SH-SY5Y (cell line): ENCODE results near the gene LRRC4B.

ENCODE experiments used
- GATA2 ChIP-seq: IDR thresholded peaks from 2 replicates; pipeline ENCODE4 v1.6.1; 2011; ENCODE audit warnings: mild to moderate bottlenecking, low read depth, low read length
- GATA3 ChIP-seq: IDR thresholded peaks from 2 replicates; pipeline ENCODE4 v1.6.1; 2011; ENCODE audit warnings: low read depth, mild to moderate bottlenecking, low read length, moderate library complexity

Gene LRRC4B

GRCh38 chr19:50555450-50556281, 12.6 kb downstream of the LRRC4B start:
- TF ChIP-seq GATA3 (no peak), GATA2 (no peak)

GRCh38 chr19:50555033-50555432, 13.2 kb downstream of the LRRC4B start:
- TF ChIP-seq GATA2: no peak
- TF ChIP-seq GATA3: no peak

GRCh38 chr19:50554212-50554611, 14.0 kb downstream of the LRRC4B start:
- no peak for TF ChIP-seq GATA3
- TF ChIP-seq GATA2: no peak

GRCh38 chr19:50553134-50553703, 15.0 kb downstream of the LRRC4B start:
- TF ChIP-seq GATA3 (no peak), GATA2 (no peak)

DNA sequence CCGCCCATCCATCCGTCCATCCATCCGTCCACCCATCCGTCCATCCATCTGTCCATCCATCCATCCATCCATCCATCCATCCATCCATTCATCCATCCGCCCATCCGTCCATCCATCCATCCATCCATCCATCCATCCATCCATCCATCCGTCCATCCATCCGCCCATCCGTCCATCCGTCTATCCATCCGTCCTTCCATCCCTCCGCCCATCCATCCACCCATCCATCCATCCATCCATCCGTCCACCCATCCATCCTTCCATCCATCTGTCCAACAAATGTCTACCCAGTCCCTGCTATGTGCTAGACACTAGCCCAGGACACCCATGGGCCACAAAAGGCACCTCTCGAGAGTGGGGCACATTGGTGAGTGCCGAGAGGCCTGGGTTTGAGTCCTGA, 15.7 kb downstream of the LRRC4B start:
- TF ChIP-seq GATA2 (no peak), GATA3 (no peak)

DNA sequence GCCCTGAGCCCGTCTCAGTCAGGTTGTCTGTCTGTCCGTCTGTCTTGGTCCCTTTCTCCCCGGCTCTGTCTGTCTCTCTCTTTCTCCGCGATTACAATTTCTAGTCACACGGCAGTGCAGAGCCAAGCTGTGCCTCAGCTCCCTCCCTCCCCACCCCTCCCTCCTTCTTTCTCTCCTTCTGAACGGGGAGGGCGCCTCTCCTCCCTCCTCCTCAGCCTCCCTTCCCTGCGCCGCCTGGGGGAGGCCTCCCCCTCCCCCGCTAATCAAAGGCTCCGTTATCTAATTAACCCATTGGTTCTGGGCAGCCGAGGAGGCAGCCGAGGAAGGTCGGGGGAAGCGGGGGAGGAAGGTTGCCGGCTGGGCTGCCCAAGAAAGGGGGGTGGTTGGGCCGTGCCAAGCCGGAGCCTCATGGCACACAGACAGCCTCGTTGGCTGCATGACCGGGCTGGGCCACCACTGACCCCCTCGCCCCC, 16.5 kb downstream of the LRRC4B start:
- no peak for TF ChIP-seq GATA2
- no peak for TF ChIP-seq GATA3

DNA sequence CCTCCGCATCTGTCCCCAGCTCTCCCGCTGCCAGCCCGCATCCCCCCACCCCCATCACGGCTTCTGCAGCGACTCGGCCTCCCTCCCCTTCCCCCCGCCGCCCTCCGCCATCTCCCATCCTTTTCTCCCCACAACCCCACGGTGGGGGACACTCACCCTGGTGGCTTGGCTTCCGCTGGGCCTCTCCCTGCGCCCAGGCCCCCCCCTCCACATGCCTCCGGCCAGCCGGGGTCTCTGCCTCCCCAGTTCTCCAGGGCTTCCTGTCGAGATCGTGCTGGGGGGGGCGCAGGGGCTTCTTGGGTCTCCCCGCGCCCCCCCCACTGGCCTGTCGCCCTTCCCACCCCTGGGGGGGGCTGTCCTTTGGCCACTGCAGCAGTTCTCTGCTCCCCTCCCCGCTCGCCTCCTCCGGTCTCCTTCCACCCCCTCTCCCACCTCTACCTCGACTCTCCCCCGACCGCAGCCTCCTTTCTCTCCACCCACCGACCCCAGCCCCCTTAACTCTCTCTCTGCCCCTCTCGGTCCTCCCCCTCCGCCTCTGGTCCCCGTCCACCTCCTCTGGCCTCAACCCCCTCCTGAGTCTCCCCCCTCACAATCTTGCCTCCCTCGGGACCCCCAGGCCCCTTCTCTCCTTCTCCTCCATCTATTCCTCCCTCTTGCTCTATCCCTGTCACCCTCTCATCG, 17.1 kb downstream of the LRRC4B start:
- TF ChIP-seq GATA3: no peak
- no peak for TF ChIP-seq GATA2

DNA sequence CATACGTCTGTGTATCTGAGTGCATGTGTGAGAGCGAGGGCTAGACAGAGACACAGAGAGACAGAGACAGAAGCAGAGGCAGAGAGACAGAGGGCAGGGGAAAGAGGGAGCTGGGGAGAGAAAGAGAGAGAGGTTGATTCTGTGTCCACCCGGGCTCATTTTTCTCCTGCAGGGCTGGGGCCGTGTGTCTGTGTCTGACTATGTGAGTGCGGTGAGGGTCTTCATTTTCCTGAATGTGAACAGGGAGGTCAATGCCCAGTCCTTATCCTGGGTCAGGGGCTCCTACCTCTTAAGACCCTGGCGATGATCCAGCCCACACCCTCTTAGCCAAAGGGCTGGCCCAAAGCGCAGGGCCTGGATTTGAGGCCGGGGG, 17.7 kb downstream of the LRRC4B start:
- TF ChIP-seq GATA2 (no peak), GATA3 (no peak)

GRCh38 chr19:50549927-50550593, 18.2 kb downstream of the LRRC4B start:
- TF ChIP-seq GATA2 (no peak), GATA3 (no peak)

DNA sequence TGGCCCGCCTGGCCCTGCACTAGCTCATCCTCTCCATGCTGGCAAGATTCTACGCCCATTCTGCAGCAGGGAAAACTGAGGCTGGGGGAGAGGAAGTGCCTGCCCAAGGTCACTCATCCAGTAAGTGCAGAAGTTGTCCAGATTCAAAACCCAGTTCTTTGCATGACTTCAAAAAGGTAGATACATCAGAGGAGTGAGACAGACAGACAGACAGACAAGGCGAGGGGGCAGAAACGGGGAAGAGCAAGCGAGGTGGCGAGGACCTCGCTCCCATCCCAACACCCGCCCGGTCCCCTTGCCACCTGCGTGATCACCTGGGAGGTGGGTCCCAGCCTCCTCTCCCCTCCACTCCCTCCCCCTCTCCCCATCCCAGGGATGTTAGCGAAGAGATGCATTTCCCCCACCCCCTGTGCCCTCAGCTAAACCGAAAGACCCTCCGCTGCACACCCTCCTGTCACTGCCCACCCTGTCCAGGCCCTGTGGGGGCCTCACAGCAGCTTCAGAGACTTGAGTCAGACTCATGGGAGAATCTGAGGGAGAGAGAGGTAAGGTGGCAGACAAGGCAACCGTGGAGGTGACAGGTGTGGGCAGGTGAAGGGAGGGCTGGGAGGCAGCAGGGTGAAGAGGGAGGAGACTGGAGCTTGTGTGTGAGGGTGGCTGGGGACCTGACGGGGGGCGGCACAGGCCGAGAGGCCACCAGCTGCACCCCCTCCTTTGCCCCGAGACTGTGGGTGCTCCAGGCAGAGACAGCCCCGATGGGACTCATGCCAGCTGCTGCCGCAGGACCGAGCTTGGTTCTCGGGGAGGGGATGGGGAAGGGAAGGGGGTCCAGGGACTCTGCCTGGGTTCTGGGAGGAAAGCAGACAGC, 18.9 kb downstream of the LRRC4B start:
- TF ChIP-seq GATA3 (no peak), GATA2 (no peak)

GRCh38 chr19:50548191-50549058, 19.8 kb downstream of the LRRC4B start:
- no peak for TF ChIP-seq GATA2
- no peak for TF ChIP-seq GATA3

GRCh38 chr19:50547385-50548190, 20.6 kb downstream of the LRRC4B start:
- TF ChIP-seq GATA2: peak; percentile 81
- TF ChIP-seq GATA3: no peak
